K562 (cell line): Measurements from ENCODE around the gene LMLN. TPM values are rescaled to one million over a fixed set of nuclear protein-coding genes. Genes with fewer than 3 reads are reported as not detected.

ENCODE experiments used
- BRF1 ChIP-seq: IDR thresholded peaks from 3 replicates; pipeline ENCODE4 v1.6.1; 2011; ENCODE audit warnings: borderline replicate concordance, mild to moderate bottlenecking; ENCODE audit not compliant: insufficient read length; ENCODE audit errors: extremely low read depth
- CREB3L1 ChIP-seq: fragments of 450-650 bp; IDR thresholded peaks from 2 replicates; pipeline ENCODE4 v1.6.1; 2014; ENCODE audit warnings: low read depth, mild to moderate bottlenecking, moderate library complexity, borderline replicate concordance
- GATAD2A ChIP-seq: fragments of 450-650 bp; IDR thresholded peaks from 2 replicates; pipeline ENCODE4 v1.6.1; 2017
- HDAC6 ChIP-seq: IDR thresholded peaks from 2 replicates; pipeline ENCODE4 v1.6.1; 2012; ENCODE audit warnings: low read depth, mild to moderate bottlenecking, control low read depth, inconsistent platforms, low read length, moderate library complexity
- KLF1 ChIP-seq: fragments of 450-650 bp; IDR thresholded peaks from 2 replicates; pipeline ENCODE4 v1.6.1; 2016; ENCODE audit warnings: missing genetic modification characterization, missing compliant biosample characterization
- LARP7 ChIP-seq: fragments of 450-650 bp; IDR thresholded peaks from 2 replicates; pipeline ENCODE4 v1.6.1; 2016
- MXI1 ChIP-seq: IDR thresholded peaks from 2 replicates; pipeline ENCODE4 v1.6.1; 2011; ENCODE audit warnings: low read depth, mild to moderate bottlenecking, improper control_type of control experiment, low read length
- NFRKB ChIP-seq: fragments of 450-650 bp; IDR thresholded peaks from 2 replicates; pipeline ENCODE4 v1.6.1; 2016; ENCODE audit warnings: low read depth
- PHF21A ChIP-seq: fragments of 450-650 bp; IDR thresholded peaks from 2 replicates; pipeline ENCODE4 v1.6.1; 2017; ENCODE audit warnings: low read depth, borderline replicate concordance
- RBM34 ChIP-seq: fragments of 200-400 bp; formaldehyde crosslinking; IDR thresholded peaks from 2 replicates; pipeline ENCODE4 v1.6.1; 2018; ENCODE audit warnings: low read length, borderline replicate concordance; ENCODE audit not compliant: insufficient read depth
- SIX5 ChIP-seq, 2 experiments: IDR thresholded peaks; 2 replicates each; pipeline ENCODE4 v1.6.1; 2011; ENCODE audit warnings: low read length in 2 of 2, borderline replicate concordance in 1 of 2, low read depth in 1 of 2, mild to moderate bottlenecking in 1 of 2, moderate library complexity in 1 of 2; ENCODE audit not compliant: insufficient read depth in 1 of 2
- SMAD4 ChIP-seq: fragments of 250-450 bp; sonication (Bioruptor Pico); conservative IDR thresholded peaks from 2 replicates; pipeline ENCODE4 v1.8.0; 2021; ENCODE audit warnings: inconsistent platforms, mild to moderate bottlenecking, moderate library complexity
- TAF15 ChIP-seq: fragments of 200-400 bp; formaldehyde crosslinking; IDR thresholded peaks from 2 replicates; pipeline ENCODE4 v1.6.1; 2017; ENCODE audit warnings: mild to moderate bottlenecking, low read depth, low read length, moderate library complexity
- YY1 ChIP-seq, 3 experiments: IDR thresholded peaks; 2 replicates each; pipeline ENCODE4 v1.6.1; 2011; ENCODE audit warnings: low read length in 2 of 3, mild to moderate bottlenecking in 2 of 3, moderate library complexity in 2 of 3, borderline replicate concordance in 1 of 3, control low read depth in 1 of 3, low read depth in 1 of 3; ENCODE audit not compliant: insufficient read depth in 3 of 3, insufficient replicate concordance in 2 of 3, control insufficient read depth in 1 of 3, insufficient read length in 1 of 3; ENCODE audit errors: extremely low read depth in 1 of 3
- ZNF24 ChIP-seq: fragments of 450-650 bp; IDR thresholded peaks from 2 replicates; pipeline ENCODE4 v1.6.1; 2016
- ZNF280A ChIP-seq: fragments of 450-650 bp; IDR thresholded peaks from 2 replicates; pipeline ENCODE4 v1.6.1; 2018; ENCODE audit warnings: mild to moderate bottlenecking, low read depth; ENCODE audit not compliant: partially characterized antibody
- ZNF347 ChIP-seq: fragments of 450-650 bp; formaldehyde crosslinking; IDR thresholded peaks from 2 replicates; pipeline ENCODE4 v1.4.0; 2020; ENCODE audit warnings: low read depth, mild to moderate bottlenecking, moderate library complexity
- ZNF76 ChIP-seq: fragments of 250-450 bp; sonication (Bioruptor Pico); IDR thresholded peaks from 2 replicates; pipeline ENCODE4 v1.4.0; 2020; ENCODE audit warnings: mild to moderate bottlenecking, moderate library complexity, borderline replicate concordance
- ZNF77 ChIP-seq: fragments of 250-450 bp; sonication (Bioruptor Pico); IDR thresholded peaks from 2 replicates; pipeline ENCODE4 v1.5.0; 2020
- polyA plus RNA-seq, 8 experiments: library from polyadenylated mRNA; depleted of rRNA in 4 of 8; stranded (reverse) in 5 of 8; unstranded in 3 of 8; fragments of >200 nt; fragmentation: Nextera tagmentation in 2 of 8; fragmentation: Illumina TruSeq in 1 of 8; extraction: Ambion mirVana in 2 of 8; extraction: Trizol in 1 of 8; gene quantifications; 2 replicates each; pipeline versions ENCODE4 v1.2.1 to v1.2.3, GENCODE V29; 2011 to 2014; ENCODE audit warnings: inconsistent platforms in 1 of 8, missing spikeins in 1 of 8
- total RNA-seq, 7 experiments: library from RNA; depleted of rRNA in 6 of 7; stranded (reverse); fragments of >200 nt in 6 of 7; fragmentation: Illumina TruSeq in 2 of 7; extraction: Trizol in 2 of 7; gene quantifications; 2 replicates each; pipeline versions ENCODE4 v1.2.1 to v1.2.3, GENCODE V29; 2011 to 2021; ENCODE audit warnings: low replicate concordance in 1 of 7
- TF ChIP-seq, protein P1 (sequence below): fragments of 250-450 bp; sonication (Bioruptor Pico); IDR thresholded peaks from 2 replicates; pipeline ENCODE4 v1.8.0; 2021; ENCODE audit warnings: mild to moderate bottlenecking, moderate library complexity

Gene LMLN
- total and polyA plus RNA-seq, 9 of the 15 experiments (the other 6 are each of a cell fraction or from before 2014, with no cell fraction given): 2.2 to 15.9 (median 6.9) TPM

GRCh38 chr3:197959891-197960693 is at the start of gene LMLN (continued):
- TF ChIP-seq ZNF280A: no peak
- peak; percentile 72; the same call in 1 of the 2 replicates for TF ChIP-seq NFRKB
- no peak for TF ChIP-seq PHF21A
- no peak for TF ChIP-seq TAF15
- TF ChIP-seq ZNF347: no peak
- TF ChIP-seq MXI1: peak; percentile 68
- peak; percentile 40; the same call in 1 of the 2 replicates for TF ChIP-seq SMAD4
- 0 out of 2 replicates have a peak, but pooled peaks have one; percentile 47 for TF ChIP-seq ZNF24
- TF ChIP-seq KLF1: peak; percentile 54; the same call in 1 of the 2 replicates
- peak; percentile 67; the same call in 1 of the 2 replicates for TF ChIP-seq CREB3L1
- no peak; the same call in 1 of the 2 replicates for TF ChIP-seq LARP7
- TF ChIP-seq YY1 (IDR thresholded peaks at IDR 0.05; ENCODE audit: borderline replicate concordance in 1 of 3, control insufficient read depth in 1 of 3, extremely low read depth in 1 of 3, insufficient read depth in 3 of 3, insufficient read length in 1 of 3, insufficient replicate concordance in 2 of 3, low read depth in 1 of 3, low read length in 2 of 3): peak; percentile 82 to 97 (median 96)
- TF ChIP-seq GATAD2A: no peak
- TF ChIP-seq HDAC6: no peak
- no peak for TF ChIP-seq SIX5 (IDR thresholded peaks at IDR 0.05; ENCODE audit: borderline replicate concordance in 1 of 2, insufficient read depth in 1 of 2, low read depth in 1 of 2, low read length in 2 of 2)
- TF ChIP-seq, protein P1, sequence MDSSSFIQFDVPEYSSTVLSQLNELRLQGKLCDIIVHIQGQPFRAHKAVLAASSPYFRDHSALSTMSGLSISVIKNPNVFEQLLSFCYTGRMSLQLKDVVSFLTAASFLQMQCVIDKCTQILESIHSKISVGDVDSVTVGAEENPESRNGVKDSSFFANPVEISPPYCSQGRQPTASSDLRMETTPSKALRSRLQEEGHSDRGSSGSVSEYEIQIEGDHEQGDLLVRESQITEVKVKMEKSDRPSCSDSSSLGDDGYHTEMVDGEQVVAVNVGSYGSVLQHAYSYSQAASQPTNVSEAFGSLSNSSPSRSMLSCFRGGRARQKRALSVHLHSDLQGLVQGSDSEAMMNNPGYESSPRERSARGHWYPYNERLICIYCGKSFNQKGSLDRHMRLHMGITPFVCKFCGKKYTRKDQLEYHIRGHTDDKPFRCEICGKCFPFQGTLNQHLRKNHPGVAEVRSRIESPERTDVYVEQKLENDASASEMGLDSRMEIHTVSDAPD (CRISPR knock-in tag): no peak
- no peak for TF ChIP-seq BRF1
- no peak for TF ChIP-seq ZNF76 (CRISPR knock-in tag)
- TF ChIP-seq ZNF77 (CRISPR knock-in tag): no peak
- TF ChIP-seq RBM34: no peak
